HCEC 1CT (cell line): ENCODE measurements around the gene PACSIN1.
"Not testable (repeated sequence)": the region's sequence is repeated elsewhere in the genome, so short reads cannot be mapped to it uniquely, and the experiment has no call there.

ENCODE experiments used
- DNase-seq: peaks from one replicate; pipeline ENCODE4 v3.0.0-alpha.2; 2017

PACSIN1 gene

DNA sequence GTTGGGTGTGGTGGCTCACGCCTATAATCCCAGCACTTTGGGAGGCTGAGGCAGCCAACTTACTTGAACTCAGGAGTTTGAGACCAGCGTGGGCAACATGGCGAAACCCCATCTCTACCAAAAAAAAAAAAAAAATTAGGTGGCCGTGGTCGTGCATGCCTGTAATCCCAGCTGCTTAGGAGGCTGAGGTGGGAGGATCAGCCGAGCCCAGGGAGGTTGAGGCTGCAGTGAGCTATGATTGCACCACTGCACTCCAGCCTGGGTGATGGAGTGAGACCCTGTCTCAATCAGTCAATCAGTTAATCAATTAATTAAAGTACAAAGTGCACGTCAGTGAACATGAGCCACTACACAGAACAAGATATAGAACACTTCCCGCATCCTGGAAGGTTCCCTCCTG, 21.0 kb downstream of the PACSIN1 start:
- not testable (repeated sequence) for DNase-seq

DNA sequence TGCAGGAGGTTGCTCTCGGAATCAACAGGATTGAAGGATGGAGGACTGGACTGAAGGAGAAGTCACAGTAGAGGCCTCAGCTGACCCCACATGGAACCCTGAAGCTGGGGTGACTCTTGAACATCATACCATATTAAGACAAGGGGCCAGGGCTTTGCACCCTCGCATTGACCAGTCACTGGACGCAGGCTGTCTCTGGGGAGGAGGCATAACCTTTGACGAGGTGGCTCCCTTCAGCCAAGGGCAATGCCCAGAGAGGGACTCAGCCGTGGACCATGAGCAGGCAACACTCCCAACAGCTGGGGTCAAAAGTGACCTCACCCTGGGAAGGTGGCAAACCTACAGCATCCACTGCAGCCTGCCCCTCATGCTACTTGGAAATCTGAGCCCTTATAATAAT, 21.7 kb downstream of the PACSIN1 start:
- no peak for DNase-seq

DNA sequence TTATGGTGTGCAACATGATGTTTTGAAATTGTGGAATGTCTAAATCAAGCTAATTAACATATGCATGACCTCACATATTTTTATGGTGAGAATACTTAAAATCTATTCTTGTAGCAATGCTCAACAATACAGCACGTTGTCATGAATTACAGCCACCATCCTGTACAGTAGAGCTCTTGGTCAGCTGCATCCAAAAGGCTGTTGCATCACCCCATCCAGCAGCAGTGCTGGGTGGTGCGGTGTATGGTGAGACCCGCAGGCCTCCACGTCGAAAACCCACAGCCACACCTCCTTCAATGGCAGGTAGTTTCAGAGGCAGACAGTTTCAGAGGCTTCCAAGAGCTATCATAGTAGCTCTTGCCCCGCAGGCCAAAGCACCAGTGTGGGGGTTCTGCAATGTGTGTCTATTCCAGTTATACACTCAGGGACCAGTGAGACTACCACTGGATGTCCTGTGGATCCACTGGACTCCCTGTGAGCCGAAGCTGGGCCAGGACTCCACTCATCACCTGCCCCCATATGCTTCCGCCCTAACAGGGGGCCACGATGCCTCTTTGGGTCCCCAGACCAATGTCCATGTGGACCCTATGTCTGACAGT, 23.4 kb downstream of the PACSIN1 start:
- no peak for DNase-seq

DNA sequence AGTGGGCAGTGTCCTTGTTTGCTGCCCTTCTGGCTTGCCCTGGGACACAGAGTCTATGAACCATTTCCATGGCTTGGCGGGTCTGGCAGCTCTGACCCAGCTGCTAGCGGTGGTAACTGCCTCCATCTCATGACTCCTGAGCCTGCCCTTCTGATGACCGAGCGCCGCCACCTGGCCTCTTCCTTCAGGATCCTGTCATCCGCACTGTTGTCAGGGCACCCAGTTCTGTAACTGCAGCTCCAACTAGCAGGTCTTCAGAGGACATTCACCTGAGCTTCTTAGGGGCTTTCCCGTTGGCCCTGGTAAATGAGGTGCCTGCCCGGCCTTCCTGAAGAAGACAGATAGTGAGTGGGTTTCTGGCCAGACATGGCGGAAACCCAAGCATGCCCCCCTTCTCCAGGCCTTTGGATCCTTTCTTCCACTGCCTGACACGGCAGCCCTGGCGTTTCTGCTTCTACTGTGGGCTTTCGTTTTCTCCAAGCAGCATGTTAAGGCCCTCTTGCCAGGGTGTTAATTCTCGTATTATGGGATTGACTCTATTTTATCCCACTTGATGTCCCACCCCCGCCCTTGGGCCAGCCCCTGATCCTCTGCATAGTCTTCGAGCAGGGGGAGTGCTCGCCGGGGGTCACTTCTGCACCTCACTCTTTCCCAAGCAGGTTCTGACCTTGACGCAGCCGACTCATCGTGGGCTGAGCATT, 24.7 kb downstream of the PACSIN1 start:
- DNase-seq = no peak

DNA sequence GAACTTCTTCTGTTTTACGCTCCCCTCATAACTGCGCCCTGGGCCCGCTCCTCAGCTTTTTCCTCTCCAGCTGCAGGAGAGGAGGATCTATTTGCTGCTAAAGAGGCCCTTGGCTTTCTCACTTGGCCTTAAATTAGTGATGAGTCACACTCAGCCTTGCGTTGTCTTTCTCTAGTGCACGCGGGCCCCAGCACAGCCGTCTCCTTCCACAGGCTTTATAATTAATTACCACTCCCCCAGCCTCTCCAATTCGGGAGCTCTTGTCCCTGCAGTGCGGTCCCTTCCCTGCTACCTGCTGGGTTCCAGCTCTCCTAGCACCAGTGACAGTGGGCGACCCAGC, 25.2 kb downstream of the PACSIN1 start:
- peak; percentile 42 for DNase-seq

- no peak for DNase-seq
These were observed 27.5 kb downstream of the PACSIN1 start for GRCh38 chr6:34493344-34493743.

DNA sequence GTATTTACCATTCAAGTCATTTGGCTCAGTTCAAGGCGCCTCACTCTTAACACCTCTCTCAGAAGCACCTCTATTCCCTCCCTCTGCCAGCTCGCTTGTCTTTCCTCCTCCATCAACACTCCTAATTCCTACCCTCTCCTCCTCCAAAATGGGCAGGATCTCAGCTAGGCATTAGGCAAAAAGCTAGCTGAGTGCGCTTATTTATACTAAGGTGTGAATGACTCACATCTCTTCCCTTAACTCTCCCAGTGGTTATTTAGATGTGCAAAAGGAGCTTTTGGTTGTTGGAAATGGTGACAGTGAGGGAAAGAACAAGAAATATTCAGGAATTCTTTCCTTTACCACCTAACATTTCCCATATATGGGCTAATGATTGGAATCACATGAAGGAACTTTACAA, 29.1 kb downstream of the PACSIN1 start:
- no peak for DNase-seq

- DNase-seq = no peak
These were observed 30.3 kb downstream of the PACSIN1 start for GRCh38 chr6:34496103-34496685.

DNA sequence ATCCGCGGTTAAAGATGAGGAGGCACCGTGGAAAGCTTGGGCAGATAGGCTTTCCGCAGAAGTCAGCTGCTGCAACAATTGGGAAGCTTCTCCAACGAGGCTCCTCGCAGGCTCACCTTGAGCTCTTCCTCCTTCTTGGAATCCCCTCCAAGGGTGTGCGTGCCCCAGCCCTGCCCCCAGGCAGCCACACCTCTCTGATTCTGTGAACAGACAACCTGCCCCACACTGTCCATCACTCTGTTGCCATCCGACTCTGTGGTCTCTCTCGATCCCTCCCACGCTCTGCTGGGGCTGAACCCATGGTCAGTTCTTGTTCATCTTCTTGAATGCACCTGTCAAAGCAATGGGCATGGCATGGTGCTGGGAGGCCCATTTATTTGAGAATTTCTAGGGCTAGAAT, 31.5 kb downstream of the PACSIN1 start:
- DNase-seq = no peak

GRCh38 chr6:34506718-34507117, 40.8 kb downstream of the PACSIN1 start:
- no peak for DNase-seq

GRCh38 chr6:34508425-34508824, 42.5 kb downstream of the PACSIN1 start:
- no peak for DNase-seq

DNA sequence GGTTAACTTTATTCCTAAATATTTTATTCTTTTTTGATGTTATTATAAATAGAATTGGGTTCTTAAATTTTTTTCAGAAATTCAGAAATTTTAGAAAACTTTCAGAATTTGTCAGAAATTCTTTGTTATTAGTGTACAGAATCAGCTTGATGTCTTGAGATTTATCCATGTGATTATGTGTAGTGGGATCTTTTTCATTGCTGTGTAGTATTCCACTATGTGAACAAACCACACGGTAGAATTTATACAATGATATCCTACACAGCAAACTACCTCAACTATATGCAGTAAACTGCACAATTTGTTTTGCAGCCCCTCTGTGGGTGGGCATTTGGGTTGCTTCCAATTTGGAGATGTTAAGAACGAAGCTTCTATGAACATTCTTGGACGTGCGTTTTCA, 43.9 kb downstream of the PACSIN1 start:
- no peak for DNase-seq

- DNase-seq = no peak
These were observed 44.4 kb downstream of the PACSIN1 start for GRCh38 chr6:34510299-34510698.

GRCh38 chr6:34511214-34511914, 45.5 kb downstream of the PACSIN1 start:
- DNase-seq = no peak

DNA sequence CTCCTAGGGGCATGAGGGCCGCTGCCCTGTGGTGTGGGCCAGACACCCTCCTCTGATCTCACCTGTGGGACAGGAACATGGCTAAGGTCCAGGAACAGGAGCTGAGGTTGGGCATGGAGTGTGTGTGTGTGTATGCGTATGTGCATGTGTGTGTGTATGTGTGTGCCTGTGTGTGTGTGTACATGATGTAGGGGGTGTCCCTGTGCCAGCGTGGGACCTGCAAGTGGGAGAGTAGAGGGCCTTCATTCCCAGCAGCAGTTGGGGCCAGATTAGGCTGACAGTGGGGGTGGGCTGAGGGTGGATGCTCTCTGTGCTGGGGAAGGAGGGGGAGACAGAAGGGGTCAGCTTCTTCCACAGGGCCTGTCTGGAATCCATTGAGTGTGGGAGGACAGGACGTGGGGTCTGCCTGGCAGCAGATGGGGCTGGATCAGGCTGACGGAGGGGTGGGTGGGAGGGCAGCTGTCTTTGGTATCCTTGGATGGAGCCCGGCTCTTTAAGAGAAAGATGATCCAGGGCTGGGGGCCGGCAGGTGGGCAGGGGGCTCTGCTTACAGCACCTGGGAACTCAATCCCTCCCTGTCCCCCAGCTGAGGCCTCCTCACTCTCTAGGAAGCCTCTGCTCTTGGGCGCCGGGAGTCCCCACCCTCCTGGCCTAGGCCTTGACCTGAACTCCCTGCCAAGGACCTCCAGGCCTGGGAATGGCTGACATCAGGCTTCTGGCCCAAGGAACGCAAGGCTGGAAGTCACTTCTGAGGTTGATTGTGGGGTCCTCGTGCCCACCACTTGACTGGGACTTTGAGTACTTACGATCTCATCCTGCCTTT, 46.2 kb downstream of the PACSIN1 start:
- DNase-seq = no peak

DNA sequence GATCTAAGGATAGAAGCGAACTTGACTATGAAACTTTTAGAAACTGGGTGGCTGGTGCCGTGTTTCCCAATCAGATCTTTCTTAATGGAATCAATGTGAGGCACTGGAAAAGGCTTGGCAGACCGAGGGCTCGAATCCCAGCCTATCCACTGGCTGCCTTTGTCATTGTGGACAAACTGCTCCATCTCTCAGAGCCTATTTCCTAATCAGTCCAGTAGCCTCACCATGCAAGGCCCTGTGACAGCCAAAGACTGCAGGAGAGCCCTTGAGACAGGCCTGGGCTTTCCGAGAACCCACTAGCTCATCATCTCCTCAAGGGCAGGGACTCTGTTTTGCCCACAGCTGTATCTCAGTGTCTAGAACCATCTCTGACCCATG, 46.9 kb downstream of the PACSIN1 start:
- no peak for DNase-seq

DNA sequence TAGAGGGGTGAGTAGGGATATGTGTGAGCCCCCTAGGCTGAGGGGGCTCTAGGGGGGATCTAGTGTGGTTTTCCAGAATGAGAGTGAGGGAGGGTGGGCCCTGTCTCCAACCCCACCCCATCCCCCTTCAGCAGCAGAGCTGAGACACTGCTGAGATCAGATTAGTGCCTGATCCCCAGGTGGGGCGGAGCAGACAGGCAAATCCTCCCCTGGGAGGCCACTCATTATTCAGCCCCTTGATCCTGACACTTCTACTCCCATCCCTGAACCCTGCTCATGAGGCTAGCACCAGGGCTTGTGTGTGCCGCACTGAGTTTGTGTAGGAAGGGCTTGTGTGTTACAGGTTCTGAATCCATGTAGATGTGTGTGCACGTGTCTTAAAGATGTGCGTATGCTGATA, 47.8 kb downstream of the PACSIN1 start:
- no peak for DNase-seq

GRCh38 chr6:34514112-34514511, 48.2 kb downstream of the PACSIN1 start:
- DNase-seq = no peak

DNA sequence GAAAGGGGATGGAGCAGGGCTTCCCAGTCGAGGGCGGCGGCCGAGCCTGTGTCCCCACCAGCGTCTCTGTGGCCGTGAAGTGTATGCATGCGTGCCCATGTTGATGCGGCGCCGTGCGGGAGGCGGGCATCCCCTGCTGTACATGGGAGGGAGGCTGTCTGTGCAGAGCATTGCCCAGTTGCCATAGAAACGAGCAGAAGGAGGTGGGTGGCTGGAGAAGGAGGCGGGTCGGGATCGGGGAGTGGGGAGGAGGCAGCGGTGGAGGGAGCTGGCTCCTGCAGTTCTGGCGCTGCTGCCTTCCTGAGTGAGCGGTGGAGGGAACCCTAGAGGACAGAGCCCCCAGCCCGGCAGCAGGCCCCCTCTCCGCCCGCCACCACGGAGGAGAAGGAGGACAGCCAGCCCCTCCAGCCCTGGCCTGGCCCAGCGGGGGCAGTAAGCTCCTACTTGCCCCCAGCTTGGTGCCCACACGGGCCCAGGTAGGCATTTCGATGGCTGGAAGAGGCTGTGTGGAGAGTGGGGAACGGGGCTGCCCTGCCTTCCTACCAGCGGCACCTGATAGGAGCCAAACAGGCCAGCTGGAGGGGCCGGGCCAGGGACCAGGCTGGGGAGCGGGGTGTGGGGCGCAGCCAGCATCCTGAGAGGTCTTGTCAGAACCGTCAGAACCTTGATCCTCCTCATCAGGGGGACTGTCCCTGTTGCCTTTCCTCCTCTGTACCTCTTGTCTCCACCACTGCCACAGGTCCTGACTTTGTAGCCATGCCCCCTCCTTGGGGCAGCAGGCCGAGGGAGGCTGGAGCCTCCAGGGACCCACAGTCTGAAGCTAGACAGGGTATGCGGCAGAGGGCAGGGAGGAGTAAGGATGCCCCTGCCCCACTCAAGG, 49.0 kb downstream of the PACSIN1 start:
- DNase-seq = peak; percentile 45

- DNase-seq = no peak
These were observed 49.9 kb downstream of the PACSIN1 start for GRCh38 chr6:34515473-34516387.
